Fibroblast of lung (primary cell): Measurements from ENCODE around the gene LASP1NB.

Source experiments
- CTCF ChIP-seq, 2 donors: IDR thresholded peaks in 1 of 2; conservative IDR thresholded peaks in 1 of 2; 1 replicate in 1 of 2; 2 replicates in 1 of 2; pipeline ENCODE4 v1.5.1; 2011 to 2012; ENCODE audit warnings: low read length in 2 of 2, control low read depth in 1 of 2, inconsistent platforms in 1 of 2, low read depth in 1 of 2, mild to moderate bottlenecking in 1 of 2
- EZH2 ChIP-seq: IDR thresholded peaks from 2 replicates; pipeline ENCODE4 v1.5.1; 2012; ENCODE audit warnings: low read length, control low read depth, mild to moderate bottlenecking; ENCODE audit errors: missing control alignments

- no peak for TF ChIP-seq CTCF (conservative IDR thresholded peaks at IDR 0.05 in 1 of 2, IDR thresholded peaks at IDR 0.05 in 1 of 2; ENCODE audit: low read depth in 1 of 2, low read length in 2 of 2)
- TF ChIP-seq EZH2 = no peak
Measured at GRCh38 chr17:38922538-38923297, 2.7 kb upstream of the LASP1NB start.
